Measurements from ENCODE around the gene NRXN3. TPM values are rescaled to one million over a fixed set of nuclear protein-coding genes. Genes with fewer than 3 reads are reported as not detected.

The NRXN3 gene
- total and polyA plus RNA-seq, 2 of the 4 experiments (the other 2 are of a cell fraction), result 4.8 to 25.1 TPM

GRCh38 chr14:78758333-78758732 is 588.2 kb downstream of the NRXN3 start:
- peak; percentile 17 for DNase-seq
- no peak for TF ChIP-seq MAFK (IDR thresholded peaks at IDR 0.05; ENCODE audit: low read depth, low read length)
- no peak for TF ChIP-seq BHLHE40 (IDR thresholded peaks at IDR 0.05; ENCODE audit: low read depth, low read length)
- TF ChIP-seq USF2 (IDR thresholded peaks at IDR 0.05; ENCODE audit: low read depth, low read length), result no peak
- no peak for TF ChIP-seq NFE2L2 (IDR thresholded peaks at IDR 0.05; ENCODE audit: low read depth, low read length)
- peak; percentile 44 for TF ChIP-seq CTCF (conservative IDR thresholded peaks at IDR 0.05; ENCODE audit: low read depth, low read length)
- TF ChIP-seq RFX5 (IDR thresholded peaks at IDR 0.05; ENCODE audit: low read depth, low read length), result no peak
- no peak for TF ChIP-seq ELK1 (IDR thresholded peaks at IDR 0.05; ENCODE audit: borderline replicate concordance, low read depth, low read length)
- TF ChIP-seq SMC3 (IDR thresholded peaks at IDR 0.05; ENCODE audit: low read depth, low read length), result peak; percentile 20; the same call in 1 of the 2 replicates
- no peak for TF ChIP-seq MAZ (IDR thresholded peaks at IDR 0.05; ENCODE audit: borderline replicate concordance, low read depth, low read length)
- no peak for TF ChIP-seq RCOR1 (IDR thresholded peaks at IDR 0.05; ENCODE audit: insufficient replicate concordance, low read length)
- TF ChIP-seq POLR2A (IDR thresholded peaks at IDR 0.05; ENCODE audit: low read depth, low read length), result no peak
- no peak for TF ChIP-seq CHD1 (IDR thresholded peaks at IDR 0.05; ENCODE audit: low read depth, low read length)
- no peak for TF ChIP-seq MXI1 (IDR thresholded peaks at IDR 0.05; ENCODE audit: borderline replicate concordance, low read depth, low read length)
- peak; percentile 26; the same call in 1 of the 2 replicates for TF ChIP-seq RAD21 (IDR thresholded peaks at IDR 0.05; ENCODE audit: low read length)
- no peak for TF ChIP-seq CEBPB (IDR thresholded peaks at IDR 0.05; ENCODE audit: low read depth, low read length)
- TF ChIP-seq FOS (IDR thresholded peaks at IDR 0.05; ENCODE audit: low read depth, low read length), result no peak
- in situ Hi-C loops (cut with MboI; ENCODE audit: low sequenced_read_pairs), result no loop called here

More at GRCh38 chr14:78758333-78758732, 588.2 kb downstream of the NRXN3 start:
- no peak overlapping the region for H4K8ac ChIP-seq (ENCODE audit: low read depth in 2 of 2, low read length in 2 of 2)
- H4K20me1 ChIP-seq (ENCODE audit: insufficient read depth, low read length), result no peaks in the 10 kb centered on the region
- H3K4me3 ChIP-seq (ENCODE audit: insufficient read depth, low read depth, low read length), result no peak overlapping the region
- H3K27me3 ChIP-seq (ENCODE audit: control insufficient read depth, insufficient read depth, low read length), result no peaks in the 10 kb centered on the region
- H2BK15ac ChIP-seq (ENCODE audit: low read depth, low read length), result no peak overlapping the region
- H3K9me3 ChIP-seq (ENCODE audit: control insufficient read depth, insufficient read depth, low read length), result no peaks in the 10 kb centered on the region; the same call in 1 of the 2 replicates
- no peaks in the 10 kb centered on the region for H3K4me1 ChIP-seq (ENCODE audit: control insufficient read depth, insufficient read depth, low read length)
- H2AFZ ChIP-seq (replicated peaks; ENCODE audit: low read length, poor library complexity), result no peak overlapping the region
- no peak overlapping the region for H2AK9ac ChIP-seq (replicated peaks; ENCODE audit: low read depth, low read length, poor library complexity)
- no peak overlapping the region for H3K14ac ChIP-seq (replicated peaks; ENCODE audit: low read depth, low read length)
- intact Hi-C loops (cut with micrococcal nuclease) (no loop called here), dilution Hi-C loops (cut with HindIII; ENCODE audit: low sequenced_read_pairs, unreplicated experiment) (no loop called here)
- H2AK5ac ChIP-seq (ENCODE audit: low read depth, low read length), result no peak overlapping the region
- no peaks in the 10 kb centered on the region for H3K36me3 ChIP-seq (ENCODE audit: control insufficient read depth, insufficient read depth, low read length)
- H3K79me1 ChIP-seq (ENCODE audit: low read depth in 1 of 2, low read length in 2 of 2), result no peaks in the 10 kb centered on the region
- H3K56ac ChIP-seq (ENCODE audit: extremely low read depth, insufficient read depth, low read length), result no peak overlapping the region
- H3K23ac ChIP-seq (ENCODE audit: low read depth, low read length), result no peak overlapping the region
- POLR2A ChIA-PET (ENCODE audit: unreplicated experiment), result no interaction called here
- no peak overlapping the region for H3K18ac ChIP-seq (ENCODE audit: low read depth, low read length)
- no peak overlapping the region for H4K91ac ChIP-seq (ENCODE audit: insufficient read depth, low read depth, low read length)
- no peak overlapping the region for H3K9ac ChIP-seq (ENCODE audit: low read depth, low read length)
- no peak overlapping the region for H4K5ac ChIP-seq (ENCODE audit: low read depth, low read length)
- H2BK120ac ChIP-seq (ENCODE audit: low read depth, low read length), result no peak overlapping the region
- H2BK20ac ChIP-seq (ENCODE audit: low read depth, low read length), result no peak overlapping the region
- H3K4me2 ChIP-seq (ENCODE audit: low read depth, low read length), result no peak overlapping the region
- H3K9me1 ChIP-seq (ENCODE audit: insufficient read depth, low read length), result no peaks in the 10 kb centered on the region
- H2BK5ac ChIP-seq (ENCODE audit: low read depth, low read length, poor library complexity, severe bottlenecking), result no peak overlapping the region
- CTCF ChIA-PET, result no interaction called here
- peak; percentile 53; the same call in 1 of the 2 replicates for ATAC-seq (ENCODE audit: low read depth)
- H3K4ac ChIP-seq (ENCODE audit: low read depth, low read length), result no peak overlapping the region
- WGBS, 2 experiments (ENCODE audit: extremely low coverage in 2 of 2, insufficient read length in 1 of 2), result 13% methylated on average over 1 of the region's 4 CpGs; no CpG with 5 or more reads in 1 of the 2 experiments
- no TSS peak for BruUV-seq (replicated peaks)
- H3K27ac ChIP-seq (ENCODE audit: insufficient read depth, low read length), result no peak overlapping the region

Measured in IMR-90 (cell line).